PC-3 (cell line): ENCODE measurements around the gene CWF19L1. TPM values are rescaled to one million over a fixed set of nuclear protein-coding genes. Genes with fewer than 3 reads are reported as not detected.

ENCODE experiments used
- ATAC-seq: fragments of 200-7000 bp; cut with Tn5 transposase; 2 replicates; pipeline ENCODE4 v1.9.1; 2020; ENCODE audit warnings: mild to moderate bottlenecking, moderate library complexity
- Bru-seq: library from RNA; stranded (reverse); fragments of 400-500 nt; gene quantifications from one replicate; lab custom pipeline; 2021; lab: Mats Ljungman, UMichigan
- BruChase-seq, 2 experiments: library from RNA; stranded (reverse); fragments of 400-500 nt; gene quantifications; one replicate each; lab custom pipeline; 2021; lab: Mats Ljungman, UMichigan
- BruUV-seq: library from RNA; stranded (reverse); fragments of 400-500 nt; replicated peaks from 2 replicates; lab custom pipeline; 2021; lab: Mats Ljungman, UMichigan
- CTCF ChIA-PET: fragments of 300-600 bp; sonication (Branson Sonifier 250); formaldehyde crosslinking; loops from one replicate; lab custom pipeline; 2022; ENCODE audit warnings: antibody characterized with exemption; lab: Charles Lee
- POLR2A ChIA-PET: fragments of 300-600 bp; sonication (Branson Sonifier 250); formaldehyde crosslinking; loops from one replicate; lab custom pipeline; 2022; ENCODE audit warnings: antibody characterized with exemption; ENCODE audit not compliant: unreplicated experiment; lab: Charles Lee
- DNase-seq: peaks from one replicate; pipeline ENCODE4 v3.0.0-alpha.2; 2015
- H2AFZ ChIP-seq: fragments of 300-600 bp; sonication (generic); 2 replicates; pipeline ENCODE4 v1.6.0; 2016; ENCODE audit warnings: antibody characterized with exemption, low read length
- H3F3A ChIP-seq: fragments of 300-600 bp; sonication (generic); one replicate; pipeline ENCODE4 v1.6.0; 2017; ENCODE audit warnings: antibody characterized with exemption, low read length, control low read depth, mild to moderate bottlenecking; ENCODE audit not compliant: unreplicated experiment
- H3K27ac ChIP-seq: fragments of 300-600 bp; sonication (generic); 2 replicates; pipeline ENCODE4 v1.5.1; 2016; ENCODE audit warnings: mild to moderate bottlenecking, low read length
- H3K27me3 ChIP-seq: fragments of 300-600 bp; sonication (generic); 2 replicates; pipeline ENCODE4 v1.6.1; 2016; ENCODE audit warnings: low read length, mixed read lengths
- H3K36me3 ChIP-seq: fragments of 300-600 bp; sonication (generic); 2 replicates; pipeline ENCODE4 v1.6.1; 2016; ENCODE audit warnings: low read depth, mixed run types, low read length, mixed read lengths
- H3K4me1 ChIP-seq: fragments of 300-600 bp; sonication (generic); 2 replicates; pipeline ENCODE4 v1.5.1; 2016; ENCODE audit warnings: low read length; ENCODE audit not compliant: insufficient read depth
- H3K4me2 ChIP-seq: fragments of 300-600 bp; sonication (generic); 2 replicates; pipeline ENCODE4 v1.6.0; 2016; ENCODE audit warnings: low read length
- H3K4me3 ChIP-seq: fragments of 300-600 bp; sonication (generic); 2 replicates; pipeline ENCODE4 v1.5.1; 2016; ENCODE audit warnings: mild to moderate bottlenecking, low read length, mixed read lengths
- H3K79me2 ChIP-seq: fragments of 300-600 bp; sonication (generic); 2 replicates; pipeline ENCODE4 v1.6.1; 2017; ENCODE audit warnings: low read length, mixed read lengths
- H3K9ac ChIP-seq: fragments of 300-600 bp; sonication (generic); 2 replicates; pipeline ENCODE4 v1.6.0; 2016; ENCODE audit warnings: mild to moderate bottlenecking, low read length
- H3K9me2 ChIP-seq: fragments of 300-600 bp; sonication (generic); replicated peaks from 2 replicates; pipeline ENCODE4 v1.6.1; 2016; ENCODE audit warnings: mixed run types, low read length, mixed read lengths
- H3K9me3 ChIP-seq: fragments of 300-600 bp; sonication (generic); 2 replicates; pipeline ENCODE4 v1.6.1; 2016; ENCODE audit warnings: low read length, mixed read lengths
- H4K20me1 ChIP-seq: fragments of 300-600 bp; sonication (generic); 2 replicates; pipeline ENCODE4 v1.6.1; 2016; ENCODE audit warnings: low read length, mixed read lengths
- EZH2 ChIP-seq: fragments of 300-600 bp; sonication (generic); IDR thresholded peaks from one replicate; pipeline ENCODE4 v1.6.1; 2017; ENCODE audit warnings: antibody characterized with exemption, mild to moderate bottlenecking, low read length; ENCODE audit not compliant: unreplicated experiment
- EZH2phosphoT487 ChIP-seq: fragments of 300-600 bp; sonication (generic); IDR thresholded peaks from 2 replicates; pipeline ENCODE4 v1.6.1; 2018; ENCODE audit warnings: mild to moderate bottlenecking, antibody characterized with exemption, low read length, borderline replicate concordance
- intact Hi-C: fragments of 100-400 bp; cut with micrococcal nuclease; formaldehyde crosslinking; loops from 2 replicates; pipeline ENCODE4 v1.9.0; 2023
- long read RNA-seq: library from polyadenylated mRNA; unstranded; transcript quantifications from one replicate; pipeline ENCODE4 v2.0.0, GENCODE V29; 2021; ENCODE audit not compliant: unreplicated experiment
- total RNA-seq: library from RNA; depleted of rRNA; stranded (reverse); fragments of >200 nt; gene quantifications from 2 replicates; pipeline ENCODE4 v1.2.3, GENCODE V29; 2014; rRNA removed
- TF ChIP-seq, protein P1 (sequence below): fragments of 300-600 bp; sonication (generic); conservative IDR thresholded peaks from 2 replicates; pipeline ENCODE4 v1.5.1; 2017; ENCODE audit warnings: antibody characterized with exemption, low read depth, mild to moderate bottlenecking, low read length

CWF19L1 gene
- total RNA-seq (30.4 and 31.4 TPM in 2 replicates), Bru-seq, nascent RNA (percentile 66 among the genes with signal in this experiment), BruChase-seq, experiment 1, labeled RNA remaining after a 6-hour chase (percentile 69 among the genes with signal in this experiment), BruChase-seq, experiment 2, labeled RNA remaining after a 2-hour chase (percentile 68 among the genes with signal in this experiment)
- long read RNA-seq, transcript CWF19L1-201 (14 exons, 1,815 nt) = major isoform, 9 of 26 reads
- long read RNA-seq, partial matches to known transcripts = 1 of 26 reads
- long read RNA-seq, other reads (novel, unspliced or antisense) = 16 of 26 reads

DNA sequence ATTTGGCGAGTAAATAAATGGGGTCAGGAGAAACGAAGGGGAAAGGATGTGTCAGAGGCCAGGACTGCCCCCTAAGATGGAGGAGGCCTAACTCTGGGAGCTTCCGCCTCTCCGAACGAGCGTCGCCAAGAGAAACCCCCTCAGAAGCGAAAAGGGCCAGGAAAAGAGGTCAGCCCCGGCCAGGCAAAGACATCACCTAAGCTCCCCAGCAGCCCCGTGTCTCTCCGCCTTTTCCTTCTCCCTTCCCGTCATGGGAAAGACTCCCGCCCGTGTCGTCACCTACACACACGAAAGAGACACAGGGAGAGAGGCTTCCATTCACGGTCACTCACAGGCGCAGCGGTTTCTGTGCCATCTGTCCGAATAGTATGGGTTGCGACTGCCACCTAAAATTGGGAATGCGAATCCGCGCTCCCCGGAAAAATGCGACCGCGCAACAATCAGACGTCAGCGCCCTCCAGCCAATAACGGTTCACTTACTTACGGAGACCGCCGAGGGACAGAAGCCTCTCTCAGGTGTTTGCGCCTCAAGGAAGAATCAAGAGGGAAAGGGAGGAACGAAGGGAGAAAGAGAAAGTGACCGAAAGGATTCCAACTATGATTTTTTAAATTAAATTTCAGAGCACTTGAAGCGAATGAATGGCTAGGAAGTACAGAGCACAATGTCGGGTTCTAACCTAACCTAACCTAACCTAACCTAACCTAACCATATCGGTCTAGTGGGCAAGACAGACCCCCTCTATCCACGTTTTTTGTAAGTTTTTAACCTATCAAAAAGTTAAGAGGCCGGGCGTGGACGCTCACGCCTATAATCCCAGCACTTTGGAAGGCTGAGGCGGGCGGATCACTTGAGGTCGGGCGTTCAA, at the start of gene CWF19L1:
Gene CWF19L1 (minus strand): TSS at position 400 of the 866 bp plus-strand sequence. CDS start 45 bp downstream, at position 355.
- no peaks in the 10 kb centered on the region for H3K9me2 ChIP-seq
- H3K27me3 ChIP-seq = no peaks in the 10 kb centered on the region
- H3K9me3 ChIP-seq = no peaks in the 10 kb centered on the region
- CTCF ChIA-PET = no interaction called here
- ATAC-seq (peak; percentile 92), DNase-seq (peak; percentile 77)
- H3K79me2 ChIP-seq = peaks cover 28% of the 10 kb centered on the region
- TSS peak; percentile 99 for BruUV-seq
- H3K4me2 ChIP-seq = peak within 1 kb of the TSS; percentile 91
- no peaks in the 10 kb centered on the region for H3F3A ChIP-seq
- H2AFZ ChIP-seq = peak within 1 kb of the TSS; percentile 93
- H4K20me1 ChIP-seq = no peaks in the 10 kb centered on the region
- H3K9ac ChIP-seq = peak within 1 kb of the TSS; percentile 86
- H3K4me1 ChIP-seq = no peaks in the 10 kb centered on the region
- intact Hi-C loops = no loop called here
- peak within 1 kb of the TSS; percentile 47 for H3K27ac ChIP-seq
- H3K36me3 ChIP-seq = no peaks in the 10 kb centered on the region
- peak within 1 kb of the TSS; percentile 87 for H3K4me3 ChIP-seq
- no peak for TF ChIP-seq EZH2
- TF ChIP-seq EZH2phosphoT487 = no peak
- TF ChIP-seq, protein P1, sequence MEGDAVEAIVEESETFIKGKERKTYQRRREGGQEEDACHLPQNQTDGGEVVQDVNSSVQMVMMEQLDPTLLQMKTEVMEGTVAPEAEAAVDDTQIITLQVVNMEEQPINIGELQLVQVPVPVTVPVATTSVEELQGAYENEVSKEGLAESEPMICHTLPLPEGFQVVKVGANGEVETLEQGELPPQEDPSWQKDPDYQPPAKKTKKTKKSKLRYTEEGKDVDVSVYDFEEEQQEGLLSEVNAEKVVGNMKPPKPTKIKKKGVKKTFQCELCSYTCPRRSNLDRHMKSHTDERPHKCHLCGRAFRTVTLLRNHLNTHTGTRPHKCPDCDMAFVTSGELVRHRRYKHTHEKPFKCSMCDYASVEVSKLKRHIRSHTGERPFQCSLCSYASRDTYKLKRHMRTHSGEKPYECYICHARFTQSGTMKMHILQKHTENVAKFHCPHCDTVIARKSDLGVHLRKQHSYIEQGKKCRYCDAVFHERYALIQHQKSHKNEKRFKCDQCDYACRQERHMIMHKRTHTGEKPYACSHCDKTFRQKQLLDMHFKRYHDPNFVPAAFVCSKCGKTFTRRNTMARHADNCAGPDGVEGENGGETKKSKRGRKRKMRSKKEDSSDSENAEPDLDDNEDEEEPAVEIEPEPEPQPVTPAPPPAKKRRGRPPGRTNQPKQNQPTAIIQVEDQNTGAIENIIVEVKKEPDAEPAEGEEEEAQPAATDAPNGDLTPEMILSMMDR = no peak
- POLR2A ChIA-PET = no interaction called here

DNA sequence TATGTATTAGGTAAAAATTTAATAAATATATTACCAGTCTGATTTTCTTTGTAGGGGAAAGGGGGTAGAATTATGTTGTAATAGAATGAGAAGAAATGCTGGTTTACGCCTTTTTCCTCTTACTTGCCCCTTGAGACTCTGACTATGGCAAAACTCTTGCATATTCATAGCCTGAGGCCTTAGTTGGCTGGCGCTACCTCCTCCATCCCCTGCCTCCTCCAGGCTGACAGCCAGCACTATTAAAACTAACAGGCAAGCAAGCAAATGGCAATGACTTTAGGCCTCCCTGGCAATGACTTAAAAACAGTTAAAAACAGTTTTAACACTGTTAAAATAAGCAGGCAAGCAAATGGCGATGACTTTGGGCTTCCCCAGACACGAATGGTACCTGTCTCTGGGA, 48.2 kb upstream of the CWF19L1 start:
- BruUV-seq = no TSS peak
- no peak overlapping the region for H2AFZ ChIP-seq
- CTCF ChIA-PET = no interaction called here

More for the DNA sequence above, 48.2 kb upstream of the CWF19L1 start:
- H3K27me3 ChIP-seq = peaks cover 9% of the 10 kb centered on the region
- POLR2A ChIA-PET = no interaction called here
- intact Hi-C loops = no loop called here
- no peaks in the 10 kb centered on the region for H3K36me3 ChIP-seq
- no peak overlapping the region for H3K9ac ChIP-seq
- H4K20me1 ChIP-seq = no peaks in the 10 kb centered on the region
- no peak for DNase-seq
- H3K79me2 ChIP-seq = no peaks in the 10 kb centered on the region
- no peaks in the 10 kb centered on the region for H3F3A ChIP-seq
- ATAC-seq = no peak
- no peaks in the 10 kb centered on the region for H3K4me1 ChIP-seq
- TF ChIP-seq, protein P1 = no peak
- TF ChIP-seq EZH2 = no peak
- TF ChIP-seq EZH2phosphoT487 = no peak
- no peak overlapping the region for H3K4me3 ChIP-seq
- H3K9me2 ChIP-seq = no peaks in the 10 kb centered on the region
- no peak overlapping the region for H3K4me2 ChIP-seq
- no peaks in the 10 kb centered on the region for H3K9me3 ChIP-seq
- no peak overlapping the region for H3K27ac ChIP-seq
